ENCODE data around the gene INAVA. TPM values are rescaled to one million over a fixed set of nuclear protein-coding genes. Genes with fewer than 3 reads are reported as not detected.

Gene INAVA
- total and polyA plus RNA-seq, 2 of the 13 experiments (the other 11 are each of a cell fraction or from before 2014, with no cell fraction given) = 6.0 to 13.5 TPM

DNA sequence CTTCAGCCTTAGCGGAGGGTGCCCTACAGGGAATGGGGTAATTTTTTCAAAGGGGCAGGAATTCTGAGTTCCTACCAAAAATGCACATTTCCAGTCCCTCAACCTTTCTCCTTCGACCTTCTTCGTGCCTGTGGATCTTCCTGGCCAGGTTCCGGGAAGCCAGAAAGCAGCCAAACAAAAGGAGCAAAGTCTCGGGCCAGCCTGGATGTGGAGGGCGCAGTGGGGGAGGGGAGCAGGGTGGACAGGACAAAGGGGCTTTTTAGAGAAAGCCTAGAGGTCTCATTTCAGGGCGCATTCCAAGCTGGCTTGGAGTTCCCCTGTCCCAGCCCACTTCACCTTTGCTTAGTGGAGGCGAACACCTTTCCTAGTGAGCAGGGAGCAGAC lies 2.9 kb upstream of the INAVA start (continued):
- TF ChIP-seq BRF2 (CRISPR knock-in tag; IDR thresholded peaks at IDR 0.05) (no peak), ISL2 (CRISPR knock-in tag; IDR thresholded peaks at IDR 0.05) (peak; percentile 37), ZNF33A (CRISPR knock-in tag; IDR thresholded peaks at IDR 0.05; ENCODE audit: borderline replicate concordance) (no peak), SSRP1 (CRISPR knock-in tag; IDR thresholded peaks at IDR 0.05) (no peak), SETDB1 (CRISPR knock-in tag; IDR thresholded peaks at IDR 0.05; ENCODE audit: borderline replicate concordance) (no peak), HNRNPL (IDR thresholded peaks at IDR 0.05; ENCODE audit: low read depth, low read length) (no peak), NFYB (CRISPR knock-in tag; IDR thresholded peaks at IDR 0.05) (no peak), ARNT2 (CRISPR knock-in tag; IDR thresholded peaks at IDR 0.05; ENCODE audit: low read depth) (no peak), ZNF7 (CRISPR knock-in tag; IDR thresholded peaks at IDR 0.05) (peak; percentile 54; the same call in 1 of the 2 replicates), DPF2 (CRISPR knock-in tag; IDR thresholded peaks at IDR 0.05; ENCODE audit: borderline replicate concordance, low read depth) (peak; percentile 67), AGO2 (optimal IDR thresholded peaks at IDR 0.05; ENCODE audit: low read depth, low read length) (no peak), SAP130 (CRISPR knock-in tag; IDR thresholded peaks at IDR 0.05; ENCODE audit: low read depth) (peak; percentile 44; the same call in 1 of the 2 replicates), ZKSCAN1 (IDR thresholded peaks at IDR 0.05; ENCODE audit: low read length) (no peak), CBX1 (IDR thresholded peaks at IDR 0.05; ENCODE audit: low read depth) (no peak), KLF15 (CRISPR knock-in tag; IDR thresholded peaks at IDR 0.05; ENCODE audit: borderline replicate concordance) (no peak), ZNF678 (CRISPR knock-in tag; IDR thresholded peaks at IDR 0.05) (no peak), SRY (CRISPR knock-in tag; IDR thresholded peaks at IDR 0.05) (no peak), ATAD3A (CRISPR knock-in tag; IDR thresholded peaks at IDR 0.05) (no peak), SUZ12 (IDR thresholded peaks at IDR 0.05; ENCODE audit: low read depth, low read length) (no peak), SMAD3 (CRISPR knock-in tag; IDR thresholded peaks at IDR 0.05) (no peak), FOXJ3 (CRISPR knock-in tag; IDR thresholded peaks at IDR 0.05; ENCODE audit: borderline replicate concordance) (no peak)
- TF ChIP-seq, protein P1, sequence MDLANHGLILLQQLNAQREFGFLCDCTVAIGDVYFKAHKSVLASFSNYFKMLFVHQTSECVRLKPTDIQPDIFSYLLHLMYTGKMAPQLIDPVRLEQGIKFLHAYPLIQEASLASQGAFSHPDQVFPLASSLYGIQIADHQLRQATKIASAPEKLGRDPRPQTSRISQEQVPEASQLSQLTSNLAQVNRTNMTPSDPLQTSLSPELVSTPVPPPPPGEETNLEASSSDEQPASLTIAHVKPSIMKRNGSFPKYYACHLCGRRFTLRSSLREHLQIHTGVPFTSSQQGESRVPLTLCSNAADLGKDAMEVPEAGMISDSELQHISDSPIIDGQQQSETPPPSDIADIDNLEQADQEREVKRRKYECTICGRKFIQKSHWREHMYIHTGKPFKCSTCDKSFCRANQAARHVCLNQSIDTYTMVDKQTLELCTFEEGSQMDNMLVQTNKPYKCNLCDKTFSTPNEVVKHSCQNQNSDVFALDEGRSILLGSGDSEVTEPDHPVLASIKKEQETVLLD (CRISPR knock-in tag; IDR thresholded peaks at IDR 0.05; ENCODE audit: low read depth) = no peak
- TF ChIP-seq, protein P2, sequence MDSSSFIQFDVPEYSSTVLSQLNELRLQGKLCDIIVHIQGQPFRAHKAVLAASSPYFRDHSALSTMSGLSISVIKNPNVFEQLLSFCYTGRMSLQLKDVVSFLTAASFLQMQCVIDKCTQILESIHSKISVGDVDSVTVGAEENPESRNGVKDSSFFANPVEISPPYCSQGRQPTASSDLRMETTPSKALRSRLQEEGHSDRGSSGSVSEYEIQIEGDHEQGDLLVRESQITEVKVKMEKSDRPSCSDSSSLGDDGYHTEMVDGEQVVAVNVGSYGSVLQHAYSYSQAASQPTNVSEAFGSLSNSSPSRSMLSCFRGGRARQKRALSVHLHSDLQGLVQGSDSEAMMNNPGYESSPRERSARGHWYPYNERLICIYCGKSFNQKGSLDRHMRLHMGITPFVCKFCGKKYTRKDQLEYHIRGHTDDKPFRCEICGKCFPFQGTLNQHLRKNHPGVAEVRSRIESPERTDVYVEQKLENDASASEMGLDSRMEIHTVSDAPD (CRISPR knock-in tag; IDR thresholded peaks at IDR 0.05) = no peak
- TF ChIP-seq, protein P3, sequence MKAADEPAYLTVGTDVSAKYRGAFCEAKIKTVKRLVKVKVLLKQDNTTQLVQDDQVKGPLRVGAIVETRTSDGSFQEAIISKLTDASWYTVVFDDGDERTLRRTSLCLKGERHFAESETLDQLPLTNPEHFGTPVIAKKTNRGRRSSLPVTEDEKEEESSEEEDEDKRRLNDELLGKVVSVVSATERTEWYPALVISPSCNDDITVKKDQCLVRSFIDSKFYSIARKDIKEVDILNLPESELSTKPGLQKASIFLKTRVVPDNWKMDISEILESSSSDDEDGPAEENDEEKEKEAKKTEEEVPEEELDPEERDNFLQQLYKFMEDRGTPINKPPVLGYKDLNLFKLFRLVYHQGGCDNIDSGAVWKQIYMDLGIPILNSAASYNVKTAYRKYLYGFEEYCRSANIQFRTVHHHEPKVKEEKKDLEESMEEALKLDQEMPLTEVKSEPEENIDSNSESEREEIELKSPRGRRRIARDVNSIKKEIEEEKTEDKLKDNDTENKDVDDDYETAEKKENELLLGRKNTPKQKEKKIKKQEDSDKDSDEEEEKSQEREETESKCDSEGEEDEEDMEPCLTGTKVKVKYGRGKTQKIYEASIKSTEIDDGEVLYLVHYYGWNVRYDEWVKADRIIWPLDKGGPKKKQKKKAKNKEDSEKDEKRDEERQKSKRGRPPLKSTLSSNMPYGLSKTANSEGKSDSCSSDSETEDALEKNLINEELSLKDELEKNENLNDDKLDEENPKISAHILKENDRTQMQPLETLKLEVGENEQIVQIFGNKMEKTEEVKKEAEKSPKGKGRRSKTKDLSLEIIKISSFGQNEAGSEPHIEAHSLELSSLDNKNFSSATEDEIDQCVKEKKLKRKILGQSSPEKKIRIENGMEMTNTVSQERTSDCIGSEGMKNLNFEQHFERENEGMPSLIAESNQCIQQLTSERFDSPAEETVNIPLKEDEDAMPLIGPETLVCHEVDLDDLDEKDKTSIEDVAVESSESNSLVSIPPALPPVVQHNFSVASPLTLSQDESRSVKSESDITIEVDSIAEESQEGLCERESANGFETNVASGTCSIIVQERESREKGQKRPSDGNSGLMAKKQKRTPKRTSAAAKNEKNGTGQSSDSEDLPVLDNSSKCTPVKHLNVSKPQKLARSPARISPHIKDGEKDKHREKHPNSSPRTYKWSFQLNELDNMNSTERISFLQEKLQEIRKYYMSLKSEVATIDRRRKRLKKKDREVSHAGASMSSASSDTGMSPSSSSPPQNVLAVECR (CRISPR knock-in tag; IDR thresholded peaks at IDR 0.05; ENCODE audit: borderline replicate concordance) = no peak; the same call in 1 of the 2 replicates
